Measurements from ENCODE around the gene COL6A1.

GRCh38 chr21:45981151-45982091 is at the start of gene COL6A1:
- TF ChIP-seq CTCF (IDR thresholded peaks at IDR 0.05; ENCODE audit: insufficient read depth, low read length) (no peak), SPI1 (IDR thresholded peaks at IDR 0.05; ENCODE audit: borderline replicate concordance, low read depth) (no peak), POLR2AphosphoS5 (IDR thresholded peaks at IDR 0.05; ENCODE audit: low read depth) (no peak)
